ENCODE data around the gene PRPF8. TPM values are rescaled to one million over a fixed set of nuclear protein-coding genes. Genes with fewer than 3 reads are reported as not detected.

PRPF8 gene
- total RNA-seq, 1 donor from 2014 or later = 247 TPM

GRCh38 chr17:1636732-1637285, 47.9 kb downstream of the PRPF8 start:
- TF ChIP-seq POLR2AphosphoS5 (IDR thresholded peaks at IDR 0.05; ENCODE audit: insufficient read depth in 1 of 2, low read depth in 1 of 2) (no peak), CTCF (IDR thresholded peaks at IDR 0.05) (no peak), POLR2A (IDR thresholded peaks at IDR 0.05) (no peak)
- Histone ChIP-seq H3K4me3 (no peak overlapping the region), H3K36me3 (no peaks in the 10 kb centered on the region), H3K27me3 (no peaks in the 10 kb centered on the region), H3K9me3 (no peaks in the 10 kb centered on the region), H3K4me1 (no peaks in the 10 kb centered on the region), H3K27ac (no peak overlapping the region)
- DNase-seq (ENCODE audit: extremely low spot score in 2 of 2) = no peak
- intact Hi-C loops (cut with DNase I) = no loop called here

- intact Hi-C loops (cut with DNase I) = no loop called here
- H3K36me3 ChIP-seq = no peaks in the 10 kb centered on the region
These were observed 48.8 kb downstream of the PRPF8 start for GRCh38 chr17:1635675-1636465.

DNA sequence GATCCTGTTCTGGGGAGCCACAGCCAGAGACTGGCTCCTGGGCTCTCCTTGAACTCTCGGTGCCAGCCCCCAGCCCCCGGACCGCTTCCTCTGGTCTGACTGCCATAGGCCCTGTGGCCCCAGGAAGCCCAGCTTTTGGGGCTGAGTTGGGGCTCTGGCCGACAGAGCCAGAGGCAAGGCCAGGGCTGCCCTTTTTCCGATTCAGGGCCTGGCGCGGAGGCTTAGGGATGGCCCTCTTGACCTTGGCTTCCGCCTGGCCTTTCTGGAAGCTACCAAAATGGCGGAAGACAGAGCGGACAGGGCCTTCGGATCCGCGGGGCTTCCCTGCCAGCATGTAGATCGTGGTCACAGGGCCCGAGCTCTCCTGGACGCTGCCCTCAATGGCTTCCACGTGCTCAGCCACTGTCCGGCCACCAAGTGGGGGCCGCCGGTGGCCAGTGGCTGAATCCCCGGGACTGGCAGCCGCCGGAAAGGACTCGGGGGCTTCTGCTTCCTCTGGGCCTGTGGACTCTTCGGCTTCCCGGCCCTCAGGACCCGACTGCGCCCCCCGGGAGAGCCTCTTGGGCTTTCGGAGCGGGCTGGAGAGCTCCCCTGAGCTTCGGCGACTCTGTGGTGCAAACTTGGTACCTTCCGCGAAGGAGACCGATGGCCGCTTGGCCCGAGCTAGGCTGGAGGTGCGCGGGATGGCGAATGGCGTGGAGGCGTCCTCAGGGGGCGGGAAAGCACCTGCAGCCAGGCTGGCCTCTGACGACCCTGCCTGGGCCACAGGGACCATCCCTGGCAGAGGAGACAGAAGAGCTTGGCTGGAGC, 49.6 kb downstream of the PRPF8 start:
- peaks cover under 1% of the 10 kb centered on the region for H3K4me1 ChIP-seq
- no peak overlapping the region for H3K27ac ChIP-seq
- TF ChIP-seq POLR2A (IDR thresholded peaks at IDR 0.05) = no peak
- no peak for TF ChIP-seq CTCF (IDR thresholded peaks at IDR 0.05)
- TF ChIP-seq POLR2AphosphoS5 (IDR thresholded peaks at IDR 0.05; ENCODE audit: insufficient read depth in 1 of 2, low read depth in 1 of 2) = no peak
- H3K27me3 ChIP-seq = no peaks in the 10 kb centered on the region
- H3K4me3 ChIP-seq = no peak overlapping the region
- no peaks in the 10 kb centered on the region for H3K9me3 ChIP-seq
- H3K36me3 ChIP-seq = no peaks in the 10 kb centered on the region
- intact Hi-C loops (cut with DNase I) = no loop called here
- no peak for DNase-seq (ENCODE audit: extremely low spot score in 2 of 2)

More at GRCh38 chr17:1635675-1636465, 48.8 kb downstream of the PRPF8 start:
- H3K4me3 ChIP-seq = no peak overlapping the region
- H3K27me3 ChIP-seq = no peaks in the 10 kb centered on the region
- no peaks in the 10 kb centered on the region for H3K4me1 ChIP-seq
- no peak overlapping the region for H3K27ac ChIP-seq
- H3K9me3 ChIP-seq = no peaks in the 10 kb centered on the region
- no peak for TF ChIP-seq POLR2AphosphoS5 (IDR thresholded peaks at IDR 0.05; ENCODE audit: insufficient read depth in 1 of 2, low read depth in 1 of 2)
- TF ChIP-seq POLR2A (IDR thresholded peaks at IDR 0.05) = no peak
- DNase-seq (ENCODE audit: extremely low spot score in 2 of 2) = no peak

- intact Hi-C loops (cut with DNase I) = no loop called here
- Histone ChIP-seq H3K4me1 (peaks cover 16% of the 10 kb centered on the region), H3K4me3 (no peak overlapping the region), H3K27ac (no peak overlapping the region), H3K9me3 (no peaks in the 10 kb centered on the region), H3K27me3 (no peaks in the 10 kb centered on the region), H3K36me3 (no peaks in the 10 kb centered on the region)
- TF ChIP-seq POLR2AphosphoS5 (IDR thresholded peaks at IDR 0.05; ENCODE audit: insufficient read depth in 1 of 2, low read depth in 1 of 2) = no peak
- DNase-seq (ENCODE audit: extremely low spot score in 2 of 2) = no peak
These were observed 54.0 kb downstream of the PRPF8 start for GRCh38 chr17:1630662-1631061.

DNA sequence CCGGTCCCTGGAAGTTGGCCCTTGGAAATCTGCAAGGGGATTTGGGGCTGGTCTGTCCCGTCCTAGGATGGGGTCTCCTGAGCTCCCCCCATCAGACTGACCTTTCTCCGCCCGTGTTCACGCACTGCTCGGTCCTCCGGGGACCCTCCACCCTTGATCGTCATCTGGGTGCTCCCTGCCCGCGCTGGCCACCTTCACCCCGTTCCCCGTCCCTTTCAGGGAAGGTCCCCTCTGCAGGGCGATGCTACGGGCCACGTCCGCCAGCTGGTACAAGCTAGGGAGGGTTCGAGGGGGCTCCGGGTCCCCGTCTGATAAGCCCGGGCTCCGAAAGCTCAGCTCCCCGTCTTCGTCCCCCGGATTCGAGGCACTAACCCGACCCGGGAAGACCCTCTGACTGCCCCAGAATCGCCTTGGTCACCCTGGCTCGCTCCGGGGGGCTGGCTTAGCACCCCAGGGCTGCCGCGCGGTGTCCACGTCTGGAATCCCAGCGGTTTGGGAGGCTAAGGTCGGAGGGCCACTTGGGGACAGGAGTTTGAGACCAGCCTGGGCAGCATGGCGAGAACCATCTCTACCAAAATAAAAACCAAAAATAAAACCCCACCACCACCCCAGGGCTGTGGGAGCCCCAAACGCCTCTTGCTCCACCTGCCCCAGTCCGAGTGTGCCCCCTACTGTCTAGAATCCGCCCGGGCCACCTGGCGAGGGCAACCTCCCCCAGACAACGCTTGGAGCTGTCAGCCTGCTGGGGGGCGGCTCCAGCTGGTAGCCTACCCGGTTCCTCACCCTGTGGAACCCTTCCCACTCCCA, 55.0 kb downstream of the PRPF8 start:
- DNase-seq (ENCODE audit: extremely low spot score in 2 of 2) = no peak
- peaks cover 16% of the 10 kb centered on the region for H3K4me1 ChIP-seq
- no peaks in the 10 kb centered on the region for H3K27me3 ChIP-seq
- H3K36me3 ChIP-seq = no peaks in the 10 kb centered on the region
- TF ChIP-seq POLR2AphosphoS5 (IDR thresholded peaks at IDR 0.05; ENCODE audit: insufficient read depth in 1 of 2, low read depth in 1 of 2) (no peak), CTCF (IDR thresholded peaks at IDR 0.05) (peak in 2 of 3 experiments; percentile 31 to 34)
- no peaks in the 10 kb centered on the region for H3K9me3 ChIP-seq
- peak overlapping the region; percentile 69 to 96 for H3K4me3 ChIP-seq
- peak overlapping the region; percentile 95 for H3K27ac ChIP-seq
- intact Hi-C loops (cut with DNase I) = loop anchor here (2.0 kb wide), 1 partner anchor 55 kb away; no protein-coding TSS in a partner anchor
